Erythroblast (primary cell): ENCODE measurements around the gene EDN3.

ENCODE experiments used
- GATA1 ChIP-seq: IDR thresholded peaks from 2 replicates; pipeline ENCODE4 v1.6.1; 2011; ENCODE audit warnings: low read depth, mild to moderate bottlenecking, control low read depth, low read length, moderate library complexity
- POLR2A ChIP-seq: IDR thresholded peaks from 2 replicates; pipeline ENCODE4 v1.6.1; 2011; ENCODE audit warnings: mild to moderate bottlenecking, low read length

DNA sequence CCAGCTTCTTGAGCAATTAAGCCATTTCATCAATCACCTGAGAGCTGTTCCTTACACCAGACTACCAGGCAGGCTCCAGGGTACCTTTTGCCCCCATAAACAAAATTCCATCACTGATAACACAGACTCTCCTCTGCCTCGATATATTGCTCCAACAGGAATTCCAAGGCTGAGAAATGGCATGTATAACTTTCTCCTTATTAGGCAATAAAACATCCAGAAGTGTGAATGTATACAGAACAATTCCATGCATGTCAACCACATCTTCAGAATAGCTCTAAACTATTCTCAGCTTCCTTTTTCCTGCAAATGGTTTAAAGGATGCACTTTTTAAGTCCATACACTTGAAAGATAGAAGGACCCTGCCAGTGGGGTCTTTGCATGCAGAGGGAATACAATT lies 73.8 kb downstream of the EDN3 start:
- TF ChIP-seq POLR2A (no peak), GATA1 (no peak)
